RWPE2 (cell line): ENCODE results near the gene PCDH1.

ENCODE experiments used
- ATAC-seq: fragments of 200-7000 bp; cut with Tn5 transposase; 3 replicates; pipeline ENCODE4 v1.9.1; 2021; ENCODE audit warnings: low read depth
- DNase-seq: peaks from one replicate; pipeline ENCODE4 v3.0.0-alpha.2; 2020; ENCODE audit warnings: low spot score
- H3K27ac ChIP-seq: fragments of 450-650 bp; 2 replicates; pipeline ENCODE4 v1.5.1; 2017; ENCODE audit warnings: mild to moderate bottlenecking; ENCODE audit not compliant: poor library complexity, severe bottlenecking
- H3K27me3 ChIP-seq: fragments of 250-450 bp; sonication (Bioruptor Pico); 2 replicates; pipeline ENCODE4 v1.5.1; 2021; ENCODE audit warnings: mild to moderate bottlenecking, moderate library complexity; ENCODE audit not compliant: insufficient read depth, poor library complexity, severe bottlenecking
- H3K36me3 ChIP-seq: fragments of 250-450 bp; sonication (Bioruptor Pico); 2 replicates; pipeline ENCODE4 v1.5.1; 2020; ENCODE audit warnings: low read depth, mild to moderate bottlenecking, moderate library complexity
- H3K4me1 ChIP-seq: fragments of 250-450 bp; sonication (Bioruptor Pico); 2 replicates; pipeline ENCODE4 v1.5.1; 2021; ENCODE audit warnings: mild to moderate bottlenecking, moderate library complexity; ENCODE audit not compliant: insufficient read depth, poor library complexity, severe bottlenecking
- H3K4me3 ChIP-seq: fragments of 250-450 bp; sonication (Bioruptor Pico); 2 replicates; pipeline ENCODE4 v1.5.1; 2021; ENCODE audit warnings: mild to moderate bottlenecking, moderate library complexity; ENCODE audit not compliant: severe bottlenecking
- H3K9me3 ChIP-seq: fragments of 250-450 bp; sonication (Bioruptor Pico); 2 replicates; pipeline ENCODE4 v1.5.1; 2021; ENCODE audit warnings: mild to moderate bottlenecking, moderate library complexity; ENCODE audit not compliant: severe bottlenecking
- CTCF ChIP-seq: fragments of 450-650 bp; IDR thresholded peaks from one replicate; pipeline ENCODE4 v1.5.1; 2017; ENCODE audit warnings: mild to moderate bottlenecking, moderate library complexity; ENCODE audit not compliant: poor library complexity, severe bottlenecking

Gene PCDH1

GRCh38 chr5:141862936-141863543, 15.2 kb downstream of the PCDH1 start:
- Histone ChIP-seq H3K4me3 (no peak overlapping the region), H3K27me3 (no peaks in the 10 kb centered on the region), H3K4me1 (peaks cover 8% of the 10 kb centered on the region), H3K36me3 (peaks cover 30% of the 10 kb centered on the region), H3K27ac (no peak overlapping the region), H3K9me3 (no peaks in the 10 kb centered on the region)
- no peak for TF ChIP-seq CTCF
- DNase-seq (no peak), ATAC-seq (no peak)

GRCh38 chr5:141861194-141861593, 17.0 kb downstream of the PCDH1 start:
- Histone ChIP-seq H3K4me3 (no peak overlapping the region), H3K27me3 (no peaks in the 10 kb centered on the region), H3K9me3 (no peaks in the 10 kb centered on the region), H3K27ac (no peak overlapping the region), H3K4me1 (peaks cover 5% of the 10 kb centered on the region), H3K36me3 (peaks cover 26% of the 10 kb centered on the region)
- ATAC-seq (no peak), DNase-seq (no peak)
- no peak for TF ChIP-seq CTCF

GRCh38 chr5:141858079-141858765, 20.0 kb downstream of the PCDH1 start:
- Histone ChIP-seq H3K36me3 (no peaks in the 10 kb centered on the region; the same call in 1 of the 2 replicates), H3K9me3 (no peaks in the 10 kb centered on the region), H3K4me1 (no peaks in the 10 kb centered on the region), H3K27me3 (no peaks in the 10 kb centered on the region), H3K4me3 (no peak overlapping the region), H3K27ac (no peak overlapping the region)
- ATAC-seq = no peak
- no peak for TF ChIP-seq CTCF
- DNase-seq = no peak

GRCh38 chr5:141857226-141857625, 21.0 kb downstream of the PCDH1 start:
- Histone ChIP-seq H3K4me3 (no peak overlapping the region), H3K9me3 (no peaks in the 10 kb centered on the region), H3K36me3 (no peaks in the 10 kb centered on the region), H3K27ac (no peak overlapping the region), H3K4me1 (no peaks in the 10 kb centered on the region), H3K27me3 (no peaks in the 10 kb centered on the region)
- ATAC-seq (no peak), DNase-seq (no peak)
- no peak for TF ChIP-seq CTCF
